Endothelial cell of umbilical vein (primary cell): ENCODE results near the gene IP6K1. TPM values are rescaled to one million over a fixed set of nuclear protein-coding genes. Genes with fewer than 3 reads are reported as not detected.

ENCODE experiments used
- BruUV-seq: library from RNA; stranded (reverse); fragments of 400-500 nt; replicated peaks from 2 replicates; lab custom pipeline; 2021; lab: Mats Ljungman, UMichigan
- CTCF ChIA-PET: fragments of 300-600, 350-600 bp; sonication (Branson Sonifier 250); formaldehyde crosslinking; loops from one replicate; lab custom pipeline; 2021; ENCODE audit warnings: antibody characterized with exemption, inconsistent platforms; lab: Charles Lee
- POLR2A ChIA-PET: fragments of 300-600, 350-600 bp; sonication (Branson Sonifier 250); formaldehyde crosslinking; loops from one replicate; lab custom pipeline; 2021; ENCODE audit warnings: antibody characterized with exemption, inconsistent platforms; lab: Charles Lee
- DNase-seq: peaks from one replicate; pipeline ENCODE4 v3.0.0-alpha.2; 2011; ENCODE audit warnings: low read depth, low spot score
- FAIRE-seq: peaks from 2 replicates; lab custom pipeline; 2011; peaks lifted over from hg19 to GRCh38; lab: Jason Lieb, UNC
- H2AFZ ChIP-seq: 2 replicates; pipeline ENCODE4 v1.6.0; 2012; ENCODE audit warnings: low read depth, low read length, control low read depth, inconsistent platforms
- H3K27ac ChIP-seq: 2 replicates; pipeline ENCODE4 v1.5.1; 2011; ENCODE audit warnings: low read depth, mild to moderate bottlenecking, control low read depth, low read length, moderate library complexity; ENCODE audit not compliant: insufficient read depth
- H3K27me3 ChIP-seq, 2 experiments: 2 replicates each; pipeline versions ENCODE4 v1.6.0 to v1.6.1; 2011; ENCODE audit warnings: low read length in 2 of 2, mixed read lengths in 1 of 2; ENCODE audit not compliant: control insufficient read depth in 2 of 2, insufficient read depth in 2 of 2
- H3K36me3 ChIP-seq, 2 experiments: 2 replicates in 1 of 2; 3 replicates in 1 of 2; pipeline ENCODE4 v1.5.1; 2011; ENCODE audit warnings: low read length in 2 of 2, mild to moderate bottlenecking in 1 of 2, moderate library complexity in 1 of 2; ENCODE audit not compliant: control insufficient read depth in 2 of 2, insufficient read depth in 2 of 2; ENCODE audit errors: extremely low read depth in 1 of 2
- H3K4me1 ChIP-seq: 3 replicates; pipeline ENCODE4 v1.5.1; 2011; ENCODE audit warnings: mild to moderate bottlenecking, low read length; ENCODE audit not compliant: control insufficient read depth, insufficient read depth; ENCODE audit errors: extremely low read depth
- H3K4me2 ChIP-seq: 2 replicates; pipeline ENCODE4 v1.6.1; 2011; ENCODE audit warnings: low read length, control low read depth, mixed read lengths; ENCODE audit not compliant: insufficient read depth
- H3K4me3 ChIP-seq, 3 experiments: fragments of 200-600 bp in 1 of 3; sonication (generic), shearing (Covaris generic) in 1 of 3; replicated peaks in 1 of 3; 2 replicates each; pipeline ENCODE4 v1.5.1; 2011 to 2016; ENCODE audit warnings: control low read depth in 3 of 3, low read length in 3 of 3, mild to moderate bottlenecking in 2 of 3, inconsistent platforms in 1 of 3, low read depth in 1 of 3, moderate library complexity in 1 of 3; ENCODE audit not compliant: insufficient read depth in 1 of 3
- H3K79me2 ChIP-seq: 2 replicates; pipeline ENCODE4 v1.6.0; 2012; ENCODE audit warnings: low read length, inconsistent platforms; ENCODE audit not compliant: control insufficient read depth, insufficient read depth
- H3K9ac ChIP-seq: replicated peaks from 2 replicates; pipeline ENCODE3; 2011; ENCODE audit warnings: low read length, control low read depth; ENCODE audit not compliant: insufficient read depth; ENCODE audit errors: extremely low read depth
- H3K9me1 ChIP-seq: replicated peaks from 3 replicates; pipeline ENCODE4 v1.6.0; 2011; ENCODE audit warnings: mild to moderate bottlenecking, low read length; ENCODE audit not compliant: control insufficient read depth, insufficient read depth; ENCODE audit errors: extremely low read depth
- H3K9me3 ChIP-seq: replicated peaks from 2 replicates; pipeline ENCODE4 v1.5.1; 2012; ENCODE audit warnings: low read length, inconsistent platforms; ENCODE audit not compliant: control insufficient read depth, insufficient read depth
- H4K20me1 ChIP-seq: replicated peaks from 2 replicates; pipeline ENCODE3; 2011; ENCODE audit warnings: mild to moderate bottlenecking, low read length; ENCODE audit not compliant: control insufficient read depth, insufficient read depth; ENCODE audit errors: extremely low read depth
- EZH2 ChIP-seq: IDR thresholded peaks from 2 replicates; pipeline ENCODE4 v1.6.1; 2012; ENCODE audit warnings: borderline replicate concordance, low read depth, mild to moderate bottlenecking, moderate library complexity, low read length, inconsistent platforms; ENCODE audit not compliant: severe bottlenecking
- FOS ChIP-seq: IDR thresholded peaks from 2 replicates; pipeline ENCODE4 v1.6.1; 2011; ENCODE audit warnings: mild to moderate bottlenecking, low read length, moderate library complexity, borderline replicate concordance; ENCODE audit not compliant: insufficient read depth
- GATA2 ChIP-seq: IDR thresholded peaks from 2 replicates; pipeline ENCODE4 v1.7.0; 2011; ENCODE audit warnings: low read depth, mild to moderate bottlenecking, moderate library complexity, mixed read lengths, low read length; ENCODE audit not compliant: insufficient read length, insufficient read depth
- JUN ChIP-seq: IDR thresholded peaks from 2 replicates; pipeline ENCODE4 v1.6.1; 2011; ENCODE audit warnings: borderline replicate concordance, low read depth; ENCODE audit not compliant: insufficient read length, insufficient read depth
- MAX ChIP-seq: IDR thresholded peaks from 2 replicates; pipeline ENCODE4 v1.6.1; 2011; ENCODE audit not compliant: insufficient read depth, insufficient read length
- MYC ChIP-seq: IDR thresholded peaks from one replicate; pipeline ENCODE4 v1.6.1; 2011; ENCODE audit warnings: mild to moderate bottlenecking, low read depth, low read length
- POLR2A ChIP-seq: IDR thresholded peaks from 2 replicates; pipeline ENCODE4 v1.6.1; 2012; ENCODE audit warnings: low read depth, mild to moderate bottlenecking, control low read depth, low read length
- POLR2AphosphoS5 ChIP-seq: IDR thresholded peaks from 2 replicates; pipeline ENCODE4 v1.6.1; 2012; ENCODE audit warnings: low read depth, mild to moderate bottlenecking, control low read depth, low read length, moderate library complexity; ENCODE audit not compliant: insufficient read depth
- dilution Hi-C: fragments of 300-500 bp; cut with MboI; formaldehyde crosslinking; loops from one replicate; pipeline ENCODE4 v1.15.0; 2019; ENCODE audit warnings: low sequenced_read_pairs; ENCODE audit not compliant: extremely low pct_ligation_motif_present
- intact Hi-C: fragments of 100-400 bp; cut with micrococcal nuclease; formaldehyde crosslinking; loops from one replicate; pipeline ENCODE4 v1.10.0; 2022
- polyA plus RNA-seq, 4 experiments: library from polyadenylated mRNA; depleted of rRNA in 3 of 4; stranded (reverse) in 3 of 4; unstranded in 1 of 4; fragments of >200 nt; gene quantifications; 2 replicates each; pipeline versions ENCODE4 v1.2.1 to v1.2.3, GENCODE V29; 2011 to 2012; ENCODE audit warnings: missing spikeins in 1 of 4
- total RNA-seq: library from RNA; stranded (reverse); gene quantifications from 2 replicates; pipeline ENCODE4 v1.2.3, GENCODE V29; 2021
- TF ChIP-seq, protein P1 (sequence below), 2 donors: IDR thresholded peaks; 1 replicate in 1 of 2; 2 replicates in 1 of 2; pipeline ENCODE4 v1.5.1; 2011; ENCODE audit warnings: low read length in 2 of 2, mild to moderate bottlenecking in 2 of 2, moderate library complexity in 2 of 2, control low read depth in 1 of 2, inconsistent platforms in 1 of 2, low read depth in 1 of 2; ENCODE audit not compliant: insufficient read depth in 1 of 2; ENCODE audit errors: extremely low read depth in 1 of 2

Gene IP6K1
- total and polyA plus RNA-seq, 2 donors (not counting 3 experiments of a cell fraction or from before 2014, with no cell fraction given) = 42.7 to 60.8 TPM

- no peak overlapping the region for H3K9ac ChIP-seq
- ChIA-PET CTCF (interaction anchor here (0.9 to 12.4 kb wide), 5 partner anchors 13 to 103 kb away, joined by 3 to 545 read pairs (median 3); partner anchors contain the start of genes IP6K1 and UBA7), POLR2A (no interaction called here)
- H3K36me3 ChIP-seq = no peaks in the 10 kb centered on the region
- no peaks in the 10 kb centered on the region for H4K20me1 ChIP-seq
- TF ChIP-seq POLR2A (no peak), POLR2AphosphoS5 (no peak), JUN (no peak), MAX (no peak), EZH2 (no peak), GATA2 (no peak), FOS (no peak), MYC (no peak)
- TF ChIP-seq, protein P1, sequence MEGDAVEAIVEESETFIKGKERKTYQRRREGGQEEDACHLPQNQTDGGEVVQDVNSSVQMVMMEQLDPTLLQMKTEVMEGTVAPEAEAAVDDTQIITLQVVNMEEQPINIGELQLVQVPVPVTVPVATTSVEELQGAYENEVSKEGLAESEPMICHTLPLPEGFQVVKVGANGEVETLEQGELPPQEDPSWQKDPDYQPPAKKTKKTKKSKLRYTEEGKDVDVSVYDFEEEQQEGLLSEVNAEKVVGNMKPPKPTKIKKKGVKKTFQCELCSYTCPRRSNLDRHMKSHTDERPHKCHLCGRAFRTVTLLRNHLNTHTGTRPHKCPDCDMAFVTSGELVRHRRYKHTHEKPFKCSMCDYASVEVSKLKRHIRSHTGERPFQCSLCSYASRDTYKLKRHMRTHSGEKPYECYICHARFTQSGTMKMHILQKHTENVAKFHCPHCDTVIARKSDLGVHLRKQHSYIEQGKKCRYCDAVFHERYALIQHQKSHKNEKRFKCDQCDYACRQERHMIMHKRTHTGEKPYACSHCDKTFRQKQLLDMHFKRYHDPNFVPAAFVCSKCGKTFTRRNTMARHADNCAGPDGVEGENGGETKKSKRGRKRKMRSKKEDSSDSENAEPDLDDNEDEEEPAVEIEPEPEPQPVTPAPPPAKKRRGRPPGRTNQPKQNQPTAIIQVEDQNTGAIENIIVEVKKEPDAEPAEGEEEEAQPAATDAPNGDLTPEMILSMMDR (IDR thresholded peaks at IDR 0.05; ENCODE audit: extremely low read depth in 1 of 2, insufficient read depth in 1 of 2, low read depth in 1 of 2, low read length in 2 of 2) = no peak
- no peak overlapping the region for H3K27ac ChIP-seq
- dilution Hi-C loops = no loop called here
- peaks cover 4% of the 10 kb centered on the region for H3K4me1 ChIP-seq
- DNase-seq (no peak), FAIRE-seq (no peak)
- no peaks in the 10 kb centered on the region for H3K27me3 ChIP-seq
- no peak overlapping the region for H3K4me3 ChIP-seq
- no TSS peak for BruUV-seq
- H3K4me2 ChIP-seq = no peak overlapping the region
- H3K9me1 ChIP-seq = no peaks in the 10 kb centered on the region
- H3K79me2 ChIP-seq = no peaks in the 10 kb centered on the region
- H3K9me3 ChIP-seq = no peaks in the 10 kb centered on the region
- intact Hi-C loops = no loop called here
- H2AFZ ChIP-seq = no peak overlapping the region
Observed at GRCh38 chr3:49799105-49799504, 12.8 kb upstream of the IP6K1 start.
